ENCODE data around the gene SEC14L1.

Gene SEC14L1

DNA sequence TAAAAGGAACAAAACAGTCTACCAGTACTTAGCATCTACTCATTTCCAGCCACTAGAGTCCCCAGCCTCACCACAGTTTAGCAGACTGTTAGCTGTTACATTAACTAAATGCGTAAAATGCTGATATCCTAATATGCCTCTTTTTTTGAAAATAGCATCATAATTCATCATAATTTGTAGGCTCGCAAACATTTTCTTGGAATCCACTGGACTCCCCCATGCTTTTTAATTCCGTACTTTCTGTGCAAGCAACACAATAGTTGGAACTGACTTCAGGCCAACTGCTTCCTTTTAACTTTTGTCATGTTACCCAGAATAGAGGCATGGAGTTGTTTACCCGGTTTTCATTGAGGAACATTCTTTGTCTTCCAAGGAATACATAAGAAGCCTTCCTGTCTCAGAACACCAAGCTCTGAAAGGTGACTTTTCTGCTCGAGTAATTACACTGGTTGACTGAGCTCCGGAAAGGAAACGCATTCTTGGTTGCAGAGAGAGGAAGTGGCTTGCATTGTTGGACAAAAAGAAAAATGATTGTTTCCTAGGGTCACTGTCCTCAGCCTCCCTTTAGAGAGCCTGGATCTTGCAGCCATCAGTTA lies 30.9 kb upstream of the SEC14L1 start:
- TF ChIP-seq ZBTB7A (IDR thresholded peaks at IDR 0.05; ENCODE audit: low read depth) (no peak), EP300 (IDR thresholded peaks at IDR 0.05; ENCODE audit: borderline replicate concordance) (peak; percentile 90), FOXM1 (IDR thresholded peaks at IDR 0.05; ENCODE audit: borderline replicate concordance, low read depth) (peak; percentile 90), EGR1 (IDR thresholded peaks at IDR 0.05) (no peak), TCF12 (IDR thresholded peaks at IDR 0.05; ENCODE audit: low read depth) (peak; percentile 89), NFIC (IDR thresholded peaks at IDR 0.05) (peak; percentile 74), TEAD4 (IDR thresholded peaks at IDR 0.05) (peak; percentile 93), CREB1 (IDR thresholded peaks at IDR 0.05; ENCODE audit: low read depth) (no peak)
- TF ChIP-seq, protein P1, sequence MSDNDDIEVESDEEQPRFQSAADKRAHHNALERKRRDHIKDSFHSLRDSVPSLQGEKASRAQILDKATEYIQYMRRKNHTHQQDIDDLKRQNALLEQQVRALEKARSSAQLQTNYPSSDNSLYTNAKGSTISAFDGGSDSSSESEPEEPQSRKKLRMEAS (IDR thresholded peaks at IDR 0.05) = peak; percentile 41; the same call in 1 of the 2 replicates

DNA sequence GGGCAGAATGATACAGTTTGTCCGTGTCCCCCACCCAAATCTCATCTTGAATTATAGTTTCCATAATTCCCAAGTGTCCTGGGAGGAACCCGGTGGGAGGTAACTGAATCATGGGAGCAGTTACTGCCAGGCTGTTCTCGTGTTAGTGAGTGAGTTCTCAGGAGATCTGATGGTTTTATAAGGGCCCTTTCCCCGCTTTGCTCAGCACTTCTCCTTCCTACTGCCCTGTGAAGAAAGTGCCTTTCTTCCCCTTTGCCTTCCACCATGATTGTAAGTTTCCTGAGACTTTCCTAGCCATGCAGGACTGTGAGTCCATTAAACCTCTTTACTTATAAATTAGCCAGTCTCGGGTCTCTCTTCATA lies 28.9 kb upstream of the SEC14L1 start:
- no peak for TF ChIP-seq CEBPB (IDR thresholded peaks at IDR 0.05)
- no peak for TF ChIP-seq FOXM1 (IDR thresholded peaks at IDR 0.05; ENCODE audit: borderline replicate concordance, low read depth)
- TF ChIP-seq, protein P2, sequence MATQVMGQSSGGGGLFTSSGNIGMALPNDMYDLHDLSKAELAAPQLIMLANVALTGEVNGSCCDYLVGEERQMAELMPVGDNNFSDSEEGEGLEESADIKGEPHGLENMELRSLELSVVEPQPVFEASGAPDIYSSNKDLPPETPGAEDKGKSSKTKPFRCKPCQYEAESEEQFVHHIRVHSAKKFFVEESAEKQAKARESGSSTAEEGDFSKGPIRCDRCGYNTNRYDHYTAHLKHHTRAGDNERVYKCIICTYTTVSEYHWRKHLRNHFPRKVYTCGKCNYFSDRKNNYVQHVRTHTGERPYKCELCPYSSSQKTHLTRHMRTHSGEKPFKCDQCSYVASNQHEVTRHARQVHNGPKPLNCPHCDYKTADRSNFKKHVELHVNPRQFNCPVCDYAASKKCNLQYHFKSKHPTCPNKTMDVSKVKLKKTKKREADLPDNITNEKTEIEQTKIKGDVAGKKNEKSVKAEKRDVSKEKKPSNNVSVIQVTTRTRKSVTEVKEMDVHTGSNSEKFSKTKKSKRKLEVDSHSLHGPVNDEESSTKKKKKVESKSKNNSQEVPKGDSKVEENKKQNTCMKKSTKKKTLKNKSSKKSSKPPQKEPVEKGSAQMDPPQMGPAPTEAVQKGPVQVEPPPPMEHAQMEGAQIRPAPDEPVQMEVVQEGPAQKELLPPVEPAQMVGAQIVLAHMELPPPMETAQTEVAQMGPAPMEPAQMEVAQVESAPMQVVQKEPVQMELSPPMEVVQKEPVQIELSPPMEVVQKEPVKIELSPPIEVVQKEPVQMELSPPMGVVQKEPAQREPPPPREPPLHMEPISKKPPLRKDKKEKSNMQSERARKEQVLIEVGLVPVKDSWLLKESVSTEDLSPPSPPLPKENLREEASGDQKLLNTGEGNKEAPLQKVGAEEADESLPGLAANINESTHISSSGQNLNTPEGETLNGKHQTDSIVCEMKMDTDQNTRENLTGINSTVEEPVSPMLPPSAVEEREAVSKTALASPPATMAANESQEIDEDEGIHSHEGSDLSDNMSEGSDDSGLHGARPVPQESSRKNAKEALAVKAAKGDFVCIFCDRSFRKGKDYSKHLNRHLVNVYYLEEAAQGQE (IDR thresholded peaks at IDR 0.05; ENCODE audit: low read depth) = no peak
- no peak for TF ChIP-seq CREB1 (IDR thresholded peaks at IDR 0.05; ENCODE audit: low read depth)
- TF ChIP-seq NFIC (IDR thresholded peaks at IDR 0.05) = no peak
- TF ChIP-seq TCF12 (IDR thresholded peaks at IDR 0.05; ENCODE audit: low read depth) = no peak
- TF ChIP-seq USF1 (IDR thresholded peaks at IDR 0.05) = no peak
- TF ChIP-seq TAF1 (IDR thresholded peaks at IDR 0.05; ENCODE audit: low read depth) = no peak
- no peak for TF ChIP-seq RAD21 (IDR thresholded peaks at IDR 0.05; ENCODE audit: low read depth)
- TF ChIP-seq TEAD4 (IDR thresholded peaks at IDR 0.05) = no peak
- TF ChIP-seq YY1 (IDR thresholded peaks at IDR 0.05; ENCODE audit: low read depth) = no peak
- TF ChIP-seq EGR1 (IDR thresholded peaks at IDR 0.05) = no peak
- no peak for TF ChIP-seq EP300 (IDR thresholded peaks at IDR 0.05; ENCODE audit: borderline replicate concordance)
- TF ChIP-seq ZBTB7A (IDR thresholded peaks at IDR 0.05; ENCODE audit: low read depth) = no peak

GRCh38 chr17:77115510-77115909 lies 25.3 kb upstream of the SEC14L1 start:
- TF ChIP-seq CREB1 (IDR thresholded peaks at IDR 0.05; ENCODE audit: low read depth) (no peak), USF1 (IDR thresholded peaks at IDR 0.05) (no peak), EP300 (IDR thresholded peaks at IDR 0.05; ENCODE audit: borderline replicate concordance) (no peak)
- TF ChIP-seq, protein P1 (IDR thresholded peaks at IDR 0.05) = no peak
- TF ChIP-seq, protein P2 (IDR thresholded peaks at IDR 0.05; ENCODE audit: low read depth) = no peak

GRCh38 chr17:77115947-77116346 lies 24.8 kb upstream of the SEC14L1 start:
- TF ChIP-seq EGR1 (IDR thresholded peaks at IDR 0.05) = no peak
- TF ChIP-seq TEAD4 (IDR thresholded peaks at IDR 0.05) = no peak
- no peak for TF ChIP-seq FOXM1 (IDR thresholded peaks at IDR 0.05; ENCODE audit: borderline replicate concordance, low read depth)
- no peak for TF ChIP-seq TAF1 (IDR thresholded peaks at IDR 0.05; ENCODE audit: low read depth)
- TF ChIP-seq CEBPB (IDR thresholded peaks at IDR 0.05) = no peak
- TF ChIP-seq RAD21 (IDR thresholded peaks at IDR 0.05; ENCODE audit: low read depth) = no peak
- TF ChIP-seq NFIC (IDR thresholded peaks at IDR 0.05) = no peak
- TF ChIP-seq YY1 (IDR thresholded peaks at IDR 0.05; ENCODE audit: low read depth) = no peak
- TF ChIP-seq, protein P1 (IDR thresholded peaks at IDR 0.05) = no peak
- TF ChIP-seq CREB1 (IDR thresholded peaks at IDR 0.05; ENCODE audit: low read depth) = no peak
- TF ChIP-seq TCF12 (IDR thresholded peaks at IDR 0.05; ENCODE audit: low read depth) = no peak
- TF ChIP-seq EP300 (IDR thresholded peaks at IDR 0.05; ENCODE audit: borderline replicate concordance) = no peak
- TF ChIP-seq, protein P2 (IDR thresholded peaks at IDR 0.05; ENCODE audit: low read depth) = no peak

All from Ishikawa (cell line).